GM18517 (cell line): Measurements from ENCODE around the gene ZFAND2B.

Experiments
- ATAC-seq: cut with Tn5 transposase; IDR thresholded peaks from one replicate; pipeline ENCODE4 v1.9.1; 2021; ENCODE audit warnings: mild to moderate bottlenecking, moderate library complexity; ENCODE audit not compliant: unreplicated experiment

Gene ZFAND2B

GRCh38 chr2:219219784-219220532 lies 13.4 kb downstream of the ZFAND2B start:
- no peak for ATAC-seq

DNA sequence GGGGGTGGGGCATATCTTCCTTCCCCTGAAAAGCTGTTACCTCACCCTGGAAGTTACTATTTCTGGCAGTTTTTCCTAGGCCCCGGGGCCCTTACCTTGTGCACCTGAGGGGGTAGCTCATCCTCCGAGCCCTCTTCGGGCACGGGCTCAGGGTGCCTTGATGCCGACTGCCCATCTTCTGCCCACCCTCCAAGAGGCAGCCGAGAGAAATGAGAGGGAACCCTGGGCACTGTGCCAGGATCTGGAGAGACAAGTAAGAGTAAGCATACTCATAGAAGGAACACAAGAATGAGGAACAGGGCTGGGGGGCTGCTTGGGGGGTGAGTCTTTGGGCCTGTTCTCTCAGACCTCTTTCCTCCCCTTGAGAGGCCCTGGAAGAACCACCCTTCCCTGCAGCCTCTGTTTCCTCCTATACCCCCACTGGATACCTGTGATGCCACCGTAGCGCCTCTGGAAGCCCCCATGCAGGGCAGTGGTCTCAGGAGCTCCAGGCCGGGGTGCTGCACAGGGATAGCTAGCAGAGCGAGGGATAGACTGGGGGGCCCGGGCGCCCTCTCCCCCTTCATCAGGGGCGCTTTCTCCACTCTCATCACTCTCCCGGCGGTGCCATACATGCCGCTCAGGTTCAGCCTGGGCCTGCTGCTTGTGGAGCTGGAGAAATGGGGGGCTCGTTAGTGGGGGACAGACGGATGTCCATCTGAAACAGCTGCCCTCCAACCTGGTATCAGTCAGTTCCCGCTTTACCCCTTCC lies 14.2 kb downstream of the ZFAND2B start:
- ATAC-seq = no peak

DNA sequence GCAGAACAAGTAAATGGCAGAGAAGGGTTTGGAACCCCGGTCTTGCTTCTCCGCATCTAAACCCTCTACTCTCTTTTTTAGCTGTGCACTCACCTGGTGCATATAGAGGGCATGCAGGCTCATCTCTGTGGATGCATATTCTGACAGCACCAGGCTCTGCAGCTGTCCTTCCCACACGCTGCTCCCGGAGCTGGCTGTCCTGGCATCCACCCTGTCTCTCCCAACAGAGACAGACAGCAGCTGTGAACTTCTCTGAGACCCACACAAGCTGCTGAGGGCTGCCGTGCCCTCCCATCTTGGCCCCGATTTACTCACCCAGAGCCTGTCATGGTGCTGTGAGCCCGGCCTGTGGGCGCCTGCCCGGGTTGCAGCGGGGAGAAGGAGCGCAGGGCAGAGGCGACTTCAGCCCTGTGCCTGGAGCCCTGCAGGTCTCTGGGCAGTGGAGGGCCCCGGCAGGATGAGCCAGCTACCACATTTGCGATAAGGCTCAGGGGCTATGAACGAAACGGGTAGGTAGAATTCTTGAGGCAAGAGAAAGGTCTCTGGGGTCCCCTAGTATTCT lies 15.5 kb downstream of the ZFAND2B start:
- no peak for ATAC-seq

DNA sequence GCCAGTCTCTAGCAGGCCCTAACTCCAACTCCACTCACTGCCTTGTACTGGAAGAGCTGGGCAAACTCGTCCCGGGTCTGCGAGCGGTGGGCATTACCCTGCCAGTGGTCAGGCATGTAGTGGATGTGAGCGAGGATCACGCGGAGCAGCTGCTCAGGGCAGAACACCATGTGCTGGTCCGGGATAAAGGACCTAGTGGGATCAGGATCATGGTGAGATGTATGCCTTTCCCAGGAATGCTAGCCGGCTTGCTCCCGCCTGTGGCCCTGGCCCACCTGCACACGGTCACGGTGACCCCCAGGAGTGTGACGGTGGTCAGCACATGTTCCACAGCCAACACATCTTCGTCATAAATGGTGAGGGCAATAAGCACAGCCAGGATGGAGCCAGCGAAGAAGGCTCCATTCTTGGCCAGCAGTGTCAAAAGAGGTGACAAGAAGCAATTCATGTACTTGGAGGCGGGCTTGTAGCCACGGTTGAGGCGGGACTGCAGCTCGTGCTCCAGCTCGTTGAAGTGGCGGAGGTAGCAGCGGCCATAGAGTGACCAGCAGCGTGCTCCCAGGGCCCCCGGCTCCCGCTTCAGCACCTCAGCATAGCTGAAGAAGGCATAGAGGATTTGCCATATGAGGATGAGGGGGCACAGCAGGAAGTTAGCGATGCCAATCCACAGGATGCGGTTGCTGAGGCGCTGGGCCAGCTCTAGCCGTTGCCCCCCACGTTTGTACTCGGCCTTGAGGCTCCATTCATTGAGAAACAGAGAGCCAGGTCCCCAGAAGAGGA lies 17.4 kb downstream of the ZFAND2B start:
- no peak for ATAC-seq

DNA sequence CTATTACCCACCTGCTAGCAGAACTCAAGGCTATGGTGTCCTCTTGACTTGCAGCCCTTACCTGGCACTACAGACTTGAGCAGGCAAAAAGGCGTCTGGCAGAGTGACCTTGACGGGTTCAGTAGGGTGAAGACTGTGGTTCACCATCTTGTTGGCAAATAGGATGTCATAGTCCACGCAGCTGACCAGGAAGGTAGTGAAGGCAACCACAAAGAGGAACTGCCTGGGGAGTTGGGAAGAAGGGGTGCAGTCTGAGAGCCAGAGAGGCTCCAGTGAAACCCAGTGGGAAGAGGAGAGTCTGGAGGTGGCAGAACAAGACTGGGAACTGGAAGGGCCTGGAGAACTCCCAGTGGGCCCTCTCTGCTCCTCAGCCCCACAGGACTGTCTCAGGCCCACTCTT lies 18.8 kb downstream of the ZFAND2B start:
- ATAC-seq = no peak

GRCh38 chr2:219228041-219228910 lies 21.7 kb downstream of the ZFAND2B start:
- no peak for ATAC-seq

GRCh38 chr2:219228911-219229304 lies 22.3 kb downstream of the ZFAND2B start:
- ATAC-seq = peak; percentile 3

DNA sequence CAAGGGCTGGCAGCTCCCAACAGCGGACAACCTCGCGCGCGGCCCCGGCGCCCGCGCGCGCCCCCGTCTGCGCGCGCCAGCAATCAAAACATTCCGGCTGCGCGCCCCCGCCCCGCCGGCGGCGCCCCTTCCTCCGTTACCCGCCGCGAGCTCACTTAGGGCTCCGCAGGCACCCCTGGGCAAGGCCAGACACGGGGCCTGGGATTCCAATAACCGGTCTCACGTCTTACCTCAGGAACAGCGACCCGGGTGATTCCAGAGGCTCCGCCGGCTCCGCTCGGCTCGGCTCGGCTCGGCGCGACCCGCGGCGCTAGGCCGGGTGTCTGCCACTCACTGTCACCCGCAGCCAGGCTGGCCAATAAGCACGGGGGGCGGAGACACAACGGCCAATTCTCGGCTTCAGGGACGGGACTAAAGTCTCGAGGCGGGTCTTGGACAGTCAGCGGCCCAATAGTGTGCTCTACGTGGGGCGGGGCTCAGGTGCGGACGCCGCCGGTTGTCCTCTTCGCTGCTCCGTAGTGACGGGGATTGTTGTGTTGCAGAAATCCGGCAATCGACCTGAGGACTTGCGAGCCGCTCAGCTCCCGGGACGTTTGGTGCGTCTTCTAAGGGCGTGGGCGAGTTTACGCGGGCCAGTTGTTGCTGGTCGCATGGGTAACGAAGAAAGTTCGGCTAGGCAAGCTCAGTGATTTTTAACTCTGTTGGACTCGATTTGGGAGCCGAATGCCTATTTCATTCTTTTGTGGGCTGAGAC lies 22.9 kb downstream of the ZFAND2B start, which contains the start of the genes ANKZF1 and ATG9A:
Gene ANKZF1 (plus strand): TSS at position 502 of the 754 bp plus-strand sequence. CDS start 452 bp downstream, outside the sequence.
Gene ATG9A (minus strand): TSS at position 332 of the 754 bp plus-strand sequence. CDS start 1,612 bp downstream, outside the sequence.
- peak; percentile 93 for ATAC-seq

GRCh38 chr2:219230059-219230540 lies 23.5 kb downstream of the ZFAND2B start:
- ATAC-seq = peak; percentile 13

DNA sequence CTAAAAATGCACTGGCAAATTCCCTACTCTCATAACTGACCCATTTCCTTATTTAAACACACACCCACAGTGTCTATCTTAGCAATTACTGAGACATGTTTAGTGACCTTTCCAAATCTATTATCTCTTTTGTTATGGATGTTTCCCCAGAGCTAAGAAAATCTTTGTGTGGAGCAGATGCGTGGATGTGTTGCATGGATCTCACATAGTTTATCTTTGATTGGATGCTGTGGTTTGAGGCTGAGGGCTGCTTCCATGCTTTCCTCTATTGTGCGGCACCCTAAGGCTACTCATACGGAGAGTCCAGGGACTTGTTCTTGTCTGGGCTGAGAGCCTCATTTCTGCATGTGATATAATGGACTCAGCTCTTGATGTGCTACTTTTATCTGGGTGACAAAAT lies 27.7 kb downstream of the ZFAND2B start:
- ATAC-seq = no peak

DNA sequence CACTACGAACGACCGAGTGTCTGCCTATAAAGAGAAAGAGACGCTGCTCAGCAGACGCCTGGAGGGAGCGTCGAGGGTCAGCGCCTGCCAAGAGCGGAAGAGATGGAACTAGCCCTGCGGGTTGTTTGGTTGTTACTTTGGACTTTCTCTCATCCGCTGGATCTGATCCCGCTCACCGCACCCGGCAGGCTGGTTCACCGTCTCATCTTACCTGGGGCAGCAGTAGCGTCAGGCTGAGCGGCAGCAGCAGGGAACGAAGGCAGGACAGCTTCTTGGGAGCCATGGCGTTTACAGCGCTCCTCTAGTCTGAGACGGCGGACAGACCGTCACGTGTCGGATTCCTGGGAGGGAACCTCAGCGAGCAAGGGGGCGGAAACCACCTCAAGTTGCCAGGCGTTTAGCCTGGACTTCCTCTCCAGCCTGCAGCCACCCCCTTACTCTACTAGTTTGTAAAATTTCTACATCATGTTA lies 36.7 kb downstream of the ZFAND2B start:
- no peak for ATAC-seq

DNA sequence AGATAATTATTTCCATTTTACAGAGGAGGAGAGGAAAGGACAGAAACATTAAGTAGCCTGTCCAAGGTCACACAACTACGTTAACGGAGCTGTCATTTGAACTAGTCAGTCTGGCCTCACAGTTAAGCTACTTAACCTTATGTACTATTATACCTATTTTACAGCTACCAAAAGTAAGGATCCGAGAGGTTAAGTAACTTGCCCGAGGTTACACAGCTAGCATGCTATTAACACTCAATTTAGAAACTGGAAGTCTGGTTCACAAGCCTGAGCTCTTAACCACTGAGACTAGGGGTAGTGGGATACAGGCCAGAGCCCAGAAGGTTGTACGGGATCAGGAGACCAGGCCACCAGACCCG lies 38.2 kb downstream of the ZFAND2B start:
- no peak for ATAC-seq

GRCh38 chr2:219245148-219245898 lies 38.7 kb downstream of the ZFAND2B start, which contains the start of the genes GLB1L and STK16:
Gene GLB1L (minus strand): TSS chr2:219245444. CDS start chr2:219243573, 1,871 bp downstream.
Gene STK16 (plus strand): TSS chr2:219245479. CDS start chr2:219246000, 521 bp downstream.
- ATAC-seq = peak; percentile 66

GRCh38 chr2:219245899-219246230 lies 39.3 kb downstream of the ZFAND2B start:
- ATAC-seq = no peak

- no peak for ATAC-seq
Measured at GRCh38 chr2:219246559-219246958, 40.0 kb downstream of the ZFAND2B start.

GRCh38 chr2:219247678-219248642 lies 41.4 kb downstream of the ZFAND2B start:
- no peak for ATAC-seq

DNA sequence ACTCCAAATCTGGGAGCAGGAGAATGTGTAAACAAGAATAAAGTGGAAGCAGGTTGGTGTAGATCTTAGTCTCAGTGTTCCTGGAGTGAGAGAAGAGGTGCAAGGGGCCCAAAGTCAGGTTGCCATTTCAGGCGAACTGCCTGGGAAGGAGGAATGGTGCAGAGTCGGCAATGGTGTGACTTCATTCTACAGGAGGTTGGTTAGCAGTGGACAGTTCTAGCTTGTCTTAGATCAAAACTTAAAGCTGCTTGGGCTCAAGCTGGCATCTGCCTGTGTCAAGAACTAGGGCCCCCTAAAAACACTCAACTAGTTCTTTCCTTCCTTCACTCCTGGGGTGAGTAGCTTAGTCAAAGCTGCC lies 42.2 kb downstream of the ZFAND2B start:
- ATAC-seq = no peak
